GM13976 (cell line): ENCODE measurements around the gene ARHGEF26.

ENCODE experiments used
- DNase-seq: peaks from one replicate; pipeline ENCODE4 v3.0.0; 2012; ENCODE audit warnings: low spot score
- in situ Hi-C: fragments of 300-500 bp; cut with MboI; formaldehyde crosslinking; loops from one replicate; pipeline ENCODE4 v1.12.0; 2022; ENCODE audit warnings: low sequenced_read_pairs, mixed read lengths, inconsistent platforms; ENCODE audit not compliant: unreplicated experiment
- TF ChIP-seq, protein P1 (sequence below): IDR thresholded peaks from 2 replicates; pipeline ENCODE4 v1.5.1; 2012; ENCODE audit warnings: borderline replicate concordance, mild to moderate bottlenecking; ENCODE audit not compliant: insufficient read depth; ENCODE audit errors: extremely low read depth, missing control alignments, control extremely low read depth

The ARHGEF26 gene

GRCh38 chr3:154224366-154224765, 103.2 kb downstream of the ARHGEF26 start:
- TF ChIP-seq, protein P1, sequence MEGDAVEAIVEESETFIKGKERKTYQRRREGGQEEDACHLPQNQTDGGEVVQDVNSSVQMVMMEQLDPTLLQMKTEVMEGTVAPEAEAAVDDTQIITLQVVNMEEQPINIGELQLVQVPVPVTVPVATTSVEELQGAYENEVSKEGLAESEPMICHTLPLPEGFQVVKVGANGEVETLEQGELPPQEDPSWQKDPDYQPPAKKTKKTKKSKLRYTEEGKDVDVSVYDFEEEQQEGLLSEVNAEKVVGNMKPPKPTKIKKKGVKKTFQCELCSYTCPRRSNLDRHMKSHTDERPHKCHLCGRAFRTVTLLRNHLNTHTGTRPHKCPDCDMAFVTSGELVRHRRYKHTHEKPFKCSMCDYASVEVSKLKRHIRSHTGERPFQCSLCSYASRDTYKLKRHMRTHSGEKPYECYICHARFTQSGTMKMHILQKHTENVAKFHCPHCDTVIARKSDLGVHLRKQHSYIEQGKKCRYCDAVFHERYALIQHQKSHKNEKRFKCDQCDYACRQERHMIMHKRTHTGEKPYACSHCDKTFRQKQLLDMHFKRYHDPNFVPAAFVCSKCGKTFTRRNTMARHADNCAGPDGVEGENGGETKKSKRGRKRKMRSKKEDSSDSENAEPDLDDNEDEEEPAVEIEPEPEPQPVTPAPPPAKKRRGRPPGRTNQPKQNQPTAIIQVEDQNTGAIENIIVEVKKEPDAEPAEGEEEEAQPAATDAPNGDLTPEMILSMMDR = no peak
- DNase-seq = no peak

DNA sequence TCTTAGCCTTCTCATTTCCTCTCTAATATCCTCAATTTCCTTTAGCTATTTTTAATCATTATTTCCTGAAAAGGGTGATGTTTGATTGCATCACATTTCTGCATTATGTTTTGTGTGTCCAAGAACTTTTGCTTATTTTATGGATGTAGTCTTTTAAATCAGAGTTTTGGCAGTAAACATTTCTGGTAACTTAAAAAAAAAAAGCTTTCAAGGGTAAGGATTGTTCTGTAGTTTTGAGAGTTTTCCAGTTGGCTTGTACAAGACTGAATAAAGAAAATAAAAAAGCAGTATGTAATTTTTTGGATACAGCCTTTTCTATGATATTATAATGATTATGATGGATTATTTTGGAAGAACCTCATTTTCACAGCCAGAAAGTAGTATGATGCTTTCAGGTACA, 103.7 kb downstream of the ARHGEF26 start:
- TF ChIP-seq, protein P1 = no peak
- DNase-seq = no peak
- in situ Hi-C loops = no loop called here

More at GRCh38 chr3:154224366-154224765, 103.2 kb downstream of the ARHGEF26 start:
- in situ Hi-C loops = no loop called here

GRCh38 chr3:154225536-154225935, 104.3 kb downstream of the ARHGEF26 start:
- in situ Hi-C loops = no loop called here
- DNase-seq = no peak
- TF ChIP-seq, protein P1 = no peak

- in situ Hi-C loops = no loop called here
- TF ChIP-seq, protein P1 = no peak
- DNase-seq = no peak
These were observed 106.3 kb downstream of the ARHGEF26 start for GRCh38 chr3:154227531-154227930.

- TF ChIP-seq, protein P1 = no peak
- in situ Hi-C loops = no loop called here
- DNase-seq = no peak
These were observed 107.5 kb downstream of the ARHGEF26 start for GRCh38 chr3:154228561-154229216.

DNA sequence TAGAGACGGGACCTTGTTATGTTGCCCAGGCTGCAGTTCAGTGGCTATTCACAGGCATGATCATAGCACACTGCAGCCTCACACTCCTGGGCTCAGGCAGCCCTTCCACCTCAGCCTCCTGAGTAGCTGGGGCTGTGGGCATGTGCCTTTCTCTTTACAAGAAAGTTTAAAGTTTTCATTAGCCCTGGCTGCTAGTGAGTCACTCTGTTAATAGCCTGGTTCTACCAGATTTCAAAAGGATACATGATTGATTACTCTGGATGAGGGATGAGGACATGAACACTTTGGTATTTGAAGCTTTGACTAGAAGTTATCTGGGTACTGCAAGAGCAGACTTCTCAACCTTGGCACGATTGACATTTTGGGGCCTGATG, 108.0 kb downstream of the ARHGEF26 start:
- TF ChIP-seq, protein P1 = no peak
- DNase-seq = no peak
- in situ Hi-C loops = no loop called here
